Keratinocyte (primary cell): ENCODE results near the gene POLD1. TPM values are rescaled to one million over a fixed set of nuclear protein-coding genes. Genes with fewer than 3 reads are reported as not detected.
A peak's percentile ranks its signal among the peaks of the same experiment; 100 is the strongest.

Source experiments
- DNase-seq: peaks from one replicate; pipeline ENCODE4 v3.0.0-alpha.2; 2011; ENCODE audit warnings: low read depth, missing footprints, low spot score
- FAIRE-seq: peaks from 2 replicates; lab custom pipeline; 2011; peaks lifted over from hg19 to GRCh38; lab: Jason Lieb, UNC
- H2AFZ ChIP-seq: 2 replicates; pipeline ENCODE4 v1.6.0; 2012; ENCODE audit warnings: low read length, control low read depth, inconsistent platforms; ENCODE audit not compliant: control insufficient read depth
- H3K27ac ChIP-seq: 2 replicates; pipeline ENCODE4 v1.5.1; 2011; ENCODE audit warnings: low read length; ENCODE audit not compliant: control insufficient read depth, insufficient read depth
- H3K27me3 ChIP-seq: 3 replicates; pipeline ENCODE4 v1.6.0; 2011; ENCODE audit warnings: low read length; ENCODE audit not compliant: control insufficient read depth, insufficient read depth; ENCODE audit errors: extremely low read depth
- H3K36me3 ChIP-seq, 2 experiments: 2 replicates in 1 of 2; 3 replicates in 1 of 2; pipeline ENCODE4 v1.5.1; 2011; ENCODE audit warnings: low read length in 2 of 2, mild to moderate bottlenecking in 1 of 2; ENCODE audit not compliant: control insufficient read depth in 2 of 2, insufficient read depth in 2 of 2; ENCODE audit errors: extremely low read depth in 1 of 2
- H3K4me1 ChIP-seq: 3 replicates; pipeline ENCODE4 v1.5.1; 2011; ENCODE audit warnings: low read length; ENCODE audit not compliant: control insufficient read depth, insufficient read depth; ENCODE audit errors: extremely low read depth
- H3K4me2 ChIP-seq: 3 replicates; pipeline ENCODE4 v1.6.0; 2011; ENCODE audit warnings: low read depth, low read length; ENCODE audit not compliant: control insufficient read depth, insufficient read depth; ENCODE audit errors: extremely low read depth
- H3K4me3 ChIP-seq, 3 experiments: fragments of 200-600 bp in 1 of 3; sonication (generic) in 1 of 3; 2 replicates in 2 of 3; 3 replicates in 1 of 3; pipeline ENCODE4 v1.5.1; 2011 to 2016; ENCODE audit warnings: low read length in 3 of 3, mild to moderate bottlenecking in 3 of 3, control low read depth in 2 of 3, inconsistent platforms in 1 of 3, low read depth in 1 of 3, mixed read lengths in 1 of 3, mixed run types in 1 of 3, moderate library complexity in 1 of 3; ENCODE audit not compliant: control insufficient read depth in 2 of 3, insufficient read depth in 2 of 3; ENCODE audit errors: extremely low read depth in 1 of 3
- H3K79me2 ChIP-seq: 2 replicates; pipeline ENCODE4 v1.6.0; 2012; ENCODE audit warnings: low read length; ENCODE audit not compliant: control insufficient read depth, insufficient read depth
- H3K9ac ChIP-seq: 3 replicates; pipeline ENCODE4 v1.6.0; 2011; ENCODE audit warnings: low read length; ENCODE audit not compliant: control insufficient read depth, insufficient read depth; ENCODE audit errors: extremely low read depth
- H3K9me1 ChIP-seq: 3 replicates; pipeline ENCODE4 v1.6.0; 2011; ENCODE audit warnings: low read length; ENCODE audit not compliant: control insufficient read depth, insufficient read depth; ENCODE audit errors: extremely low read depth
- H3K9me3 ChIP-seq: 2 replicates; pipeline ENCODE4 v1.5.1; 2012; ENCODE audit warnings: low read depth, low read length; ENCODE audit not compliant: control insufficient read depth
- H4K20me1 ChIP-seq: 3 replicates; pipeline ENCODE4 v1.6.0; 2011; ENCODE audit warnings: low read length; ENCODE audit not compliant: control insufficient read depth, insufficient read depth; ENCODE audit errors: extremely low read depth
- EZH2 ChIP-seq: IDR thresholded peaks from one replicate; pipeline ENCODE4 v1.6.1; 2012; ENCODE audit warnings: inconsistent platforms, mild to moderate bottlenecking, low read length, moderate library complexity
- dilution Hi-C: fragments of 300-500 bp; cut with MboI; formaldehyde crosslinking; loops from one replicate; pipeline ENCODE4 v1.7.0; 2020; ENCODE audit warnings: low sequenced_read_pairs; ENCODE audit not compliant: extremely low pct_ligation_motif_present
- polyA plus RNA-seq, 5 experiments: library from polyadenylated mRNA; depleted of rRNA in 3 of 5; stranded (reverse) in 3 of 5; stranded (forward) in 1 of 5; unstranded in 1 of 5; fragments of >200 nt; gene quantifications; 1 replicate in 1 of 5; 2 replicates in 3 of 5; 3 replicates in 1 of 5; pipeline versions ENCODE4 v1.2.1 to v1.2.3, GENCODE V29; 2011 to 2012; ENCODE audit warnings: missing spikeins in 2 of 5, low read depth in 1 of 5, low replicate concordance in 1 of 5
- TF ChIP-seq, protein P1 (sequence below), 3 experiments: IDR thresholded peaks in 1 of 3; conservative IDR thresholded peaks in 1 of 3; optimal IDR thresholded peaks in 1 of 3; 2 replicates in 2 of 3; 3 replicates in 1 of 3; pipeline versions ENCODE3 to v1.5.1; 2011; ENCODE audit warnings: low read length in 3 of 3, mild to moderate bottlenecking in 3 of 3, moderate library complexity in 2 of 3, control low read depth in 1 of 3, inconsistent platforms in 1 of 3; ENCODE audit not compliant: insufficient read depth in 2 of 3; ENCODE audit errors: extremely low read depth in 1 of 3

The POLD1 gene
- polyA plus RNA-seq, 1 donor (not counting 4 experiments of a cell fraction or from before 2014, with no cell fraction given) = 8.7 TPM

- Histone ChIP-seq H4K20me1 (no peaks in the 10 kb centered on the region), H3K27me3 (peaks cover 14% of the 10 kb centered on the region), H3K4me3 (peak overlapping the region; percentile 52 to 77 (median 70)), H3K36me3 (no peaks in the 10 kb centered on the region), H3K79me2 (no peaks in the 10 kb centered on the region), H2AFZ (peak overlapping the region; percentile 99), H3K4me2 (peak overlapping the region; percentile 97), H3K9me1 (no peaks in the 10 kb centered on the region), H3K4me1 (peaks cover 9% of the 10 kb centered on the region), H3K9me3 (no peaks in the 10 kb centered on the region), H3K27ac (no peak overlapping the region), H3K9ac (peak overlapping the region; percentile 52)
- TF ChIP-seq EZH2 = no peak
- TF ChIP-seq, protein P1, sequence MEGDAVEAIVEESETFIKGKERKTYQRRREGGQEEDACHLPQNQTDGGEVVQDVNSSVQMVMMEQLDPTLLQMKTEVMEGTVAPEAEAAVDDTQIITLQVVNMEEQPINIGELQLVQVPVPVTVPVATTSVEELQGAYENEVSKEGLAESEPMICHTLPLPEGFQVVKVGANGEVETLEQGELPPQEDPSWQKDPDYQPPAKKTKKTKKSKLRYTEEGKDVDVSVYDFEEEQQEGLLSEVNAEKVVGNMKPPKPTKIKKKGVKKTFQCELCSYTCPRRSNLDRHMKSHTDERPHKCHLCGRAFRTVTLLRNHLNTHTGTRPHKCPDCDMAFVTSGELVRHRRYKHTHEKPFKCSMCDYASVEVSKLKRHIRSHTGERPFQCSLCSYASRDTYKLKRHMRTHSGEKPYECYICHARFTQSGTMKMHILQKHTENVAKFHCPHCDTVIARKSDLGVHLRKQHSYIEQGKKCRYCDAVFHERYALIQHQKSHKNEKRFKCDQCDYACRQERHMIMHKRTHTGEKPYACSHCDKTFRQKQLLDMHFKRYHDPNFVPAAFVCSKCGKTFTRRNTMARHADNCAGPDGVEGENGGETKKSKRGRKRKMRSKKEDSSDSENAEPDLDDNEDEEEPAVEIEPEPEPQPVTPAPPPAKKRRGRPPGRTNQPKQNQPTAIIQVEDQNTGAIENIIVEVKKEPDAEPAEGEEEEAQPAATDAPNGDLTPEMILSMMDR (optimal IDR thresholded peaks at IDR 0.05 in 1 of 3, IDR thresholded peaks at IDR 0.05 in 1 of 3, conservative IDR thresholded peaks at IDR 0.05 in 1 of 3; ENCODE audit: extremely low read depth in 1 of 3, insufficient read depth in 2 of 3, low read length in 3 of 3) = no peak
- FAIRE-seq = no peak
- dilution Hi-C loops = no loop called here
- DNase-seq = no peak
Measured at GRCh38 chr19:50431343-50432220, 47.4 kb downstream of the POLD1 start.

DNA sequence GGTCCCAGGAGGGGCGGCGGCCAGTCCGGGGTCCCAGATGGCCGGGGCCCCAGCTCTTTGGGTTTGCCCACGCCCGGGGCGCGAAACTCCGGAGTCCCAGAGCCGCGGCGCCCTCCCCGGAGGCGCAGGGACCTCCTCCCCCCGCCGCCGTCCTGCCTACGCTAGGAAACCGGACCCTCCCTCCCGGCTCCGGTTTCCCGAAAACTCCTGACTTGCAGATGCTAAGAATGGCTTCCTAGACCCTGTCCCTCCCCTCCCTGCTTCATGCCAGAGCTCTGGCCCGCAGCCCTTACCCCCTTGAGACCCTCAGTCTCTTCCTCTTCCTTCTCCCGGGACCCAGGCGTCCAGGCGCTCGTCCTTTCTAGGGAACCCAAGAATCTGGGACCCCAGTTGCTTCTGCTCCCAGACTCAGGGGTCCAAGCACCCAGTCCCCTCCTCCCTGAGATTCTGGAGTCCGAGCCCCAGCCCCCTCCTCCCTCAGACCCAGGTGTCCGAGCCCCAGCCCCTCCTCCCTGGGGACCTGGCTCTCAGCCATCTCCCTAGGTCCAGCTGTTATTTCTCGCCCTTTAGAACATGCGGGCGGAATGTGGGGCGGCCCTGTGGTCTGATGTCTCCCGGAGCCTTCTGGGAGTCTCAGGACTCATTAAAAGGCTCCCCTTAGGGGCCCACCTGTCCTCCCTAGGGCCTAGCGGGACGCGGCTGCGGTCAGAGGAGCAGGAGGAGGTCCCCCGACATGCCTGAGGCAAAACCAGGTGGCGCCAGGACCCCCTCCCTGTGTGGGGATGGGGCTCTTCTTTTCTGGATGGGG lies 48.3 kb downstream of the POLD1 start, which contains the start of gene MYBPC2:
TSS of gene MYBPC2 (plus strand) at position 672 of the 808 bp plus-strand sequence. CDS start at position 734, 62 bp downstream.
- peak within 1 kb of the TSS; percentile 52 for H3K9ac ChIP-seq

More for the DNA sequence above, 48.3 kb downstream of the POLD1 start, which contains the start of gene MYBPC2:
- Histone ChIP-seq H3K9me3 (no peaks in the 10 kb centered on the region), H3K9me1 (no peaks in the 10 kb centered on the region), H2AFZ (peak within 1 kb of the TSS; percentile 99), H3K27me3 (peaks cover 14% of the 10 kb centered on the region), H3K4me3 (peak within 1 kb of the TSS; percentile 52 to 77 (median 70)), H3K4me2 (peak within 1 kb of the TSS; percentile 97), H3K79me2 (no peaks in the 10 kb centered on the region), H4K20me1 (no peaks in the 10 kb centered on the region), H3K4me1 (peaks cover 9% of the 10 kb centered on the region), H3K27ac (no peak within 1 kb of the TSS), H3K36me3 (no peaks in the 10 kb centered on the region)
- FAIRE-seq (no peak), DNase-seq (no peak)
- no peak for TF ChIP-seq EZH2
- TF ChIP-seq, protein P1 (optimal IDR thresholded peaks at IDR 0.05 in 1 of 3, IDR thresholded peaks at IDR 0.05 in 1 of 3, conservative IDR thresholded peaks at IDR 0.05 in 1 of 3; ENCODE audit: extremely low read depth in 1 of 3, insufficient read depth in 2 of 3, low read length in 3 of 3) = no peak
- dilution Hi-C loops = no loop called here
